Smooth muscle cell of the brain vasculature (primary cell): ENCODE data around the gene ZNF513.

Experiments
- DNase-seq: peaks from one replicate; pipeline ENCODE4 v3.0.0-alpha.2; 2012; ENCODE audit warnings: low read depth, low spot score

Gene ZNF513

DNA sequence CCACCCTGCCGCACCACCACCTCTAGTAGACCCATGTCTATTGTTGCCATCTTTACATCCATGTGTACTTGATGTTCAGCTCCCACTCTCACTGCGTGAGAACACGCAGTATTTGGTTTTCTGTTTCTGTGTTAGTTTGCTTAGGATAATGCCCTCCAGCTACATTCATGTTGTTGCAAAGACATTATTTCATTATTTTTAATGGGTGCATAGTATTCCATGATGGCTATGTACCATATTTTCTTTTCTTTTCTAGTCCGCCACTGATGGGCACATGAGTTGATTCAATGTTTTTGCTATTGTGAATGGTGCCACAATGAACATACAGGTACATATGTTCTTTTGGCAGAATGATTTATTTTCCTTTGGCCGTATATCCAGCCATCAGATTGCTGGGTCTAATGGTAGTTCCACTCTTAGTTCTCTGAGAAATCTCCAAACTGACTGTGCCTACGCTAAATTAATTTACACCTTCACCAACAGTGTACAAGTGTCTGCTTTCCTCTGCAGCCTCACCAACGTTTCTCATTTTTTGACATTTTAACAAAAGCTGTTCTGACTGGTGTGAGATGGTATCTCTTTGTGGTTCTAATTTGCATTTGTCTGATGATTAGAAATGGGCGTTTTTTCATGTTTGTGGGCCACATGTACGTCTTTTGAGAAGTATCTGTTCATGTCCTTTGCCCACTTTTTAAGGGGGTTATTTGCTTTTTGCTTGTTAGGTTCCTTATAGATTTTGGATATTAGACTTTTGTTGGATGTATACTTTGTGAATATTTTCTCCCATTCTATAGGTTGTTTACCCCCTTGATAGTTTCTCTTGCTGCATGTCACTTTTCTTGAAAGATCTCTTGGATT lies 10.5 kb upstream of the ZNF513 start:
- DNase-seq: no peak

DNA sequence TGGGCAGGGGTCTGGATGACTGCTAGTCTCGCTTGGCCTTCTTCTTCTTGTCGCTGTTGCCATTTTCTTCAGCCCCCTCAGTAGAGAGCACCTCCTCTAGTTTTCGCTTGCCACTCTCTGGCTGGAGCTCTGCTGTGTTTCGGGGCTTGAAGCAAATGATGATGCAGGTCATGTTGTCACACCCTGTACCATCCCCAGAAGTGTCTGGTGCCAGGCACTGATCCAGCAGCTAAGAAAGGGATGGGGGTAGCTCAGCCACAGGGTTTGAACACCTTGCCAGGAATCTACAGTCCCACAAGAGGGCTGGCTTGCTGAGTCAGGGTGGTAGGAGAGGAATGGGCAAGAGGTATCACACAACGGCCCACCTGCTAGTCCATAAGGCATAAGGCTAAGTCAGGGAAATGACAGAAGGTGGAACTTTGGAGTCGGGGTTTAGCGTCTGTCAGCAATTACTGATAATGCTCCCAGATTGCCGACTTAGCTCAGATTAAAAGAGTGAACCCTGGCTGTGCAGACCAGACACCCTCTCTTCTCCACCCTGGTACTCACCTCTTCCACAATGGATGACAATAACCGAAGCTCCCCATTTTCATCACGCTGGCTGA lies 1.1 kb upstream of the ZNF513 start:
- no peak for DNase-seq

DNA sequence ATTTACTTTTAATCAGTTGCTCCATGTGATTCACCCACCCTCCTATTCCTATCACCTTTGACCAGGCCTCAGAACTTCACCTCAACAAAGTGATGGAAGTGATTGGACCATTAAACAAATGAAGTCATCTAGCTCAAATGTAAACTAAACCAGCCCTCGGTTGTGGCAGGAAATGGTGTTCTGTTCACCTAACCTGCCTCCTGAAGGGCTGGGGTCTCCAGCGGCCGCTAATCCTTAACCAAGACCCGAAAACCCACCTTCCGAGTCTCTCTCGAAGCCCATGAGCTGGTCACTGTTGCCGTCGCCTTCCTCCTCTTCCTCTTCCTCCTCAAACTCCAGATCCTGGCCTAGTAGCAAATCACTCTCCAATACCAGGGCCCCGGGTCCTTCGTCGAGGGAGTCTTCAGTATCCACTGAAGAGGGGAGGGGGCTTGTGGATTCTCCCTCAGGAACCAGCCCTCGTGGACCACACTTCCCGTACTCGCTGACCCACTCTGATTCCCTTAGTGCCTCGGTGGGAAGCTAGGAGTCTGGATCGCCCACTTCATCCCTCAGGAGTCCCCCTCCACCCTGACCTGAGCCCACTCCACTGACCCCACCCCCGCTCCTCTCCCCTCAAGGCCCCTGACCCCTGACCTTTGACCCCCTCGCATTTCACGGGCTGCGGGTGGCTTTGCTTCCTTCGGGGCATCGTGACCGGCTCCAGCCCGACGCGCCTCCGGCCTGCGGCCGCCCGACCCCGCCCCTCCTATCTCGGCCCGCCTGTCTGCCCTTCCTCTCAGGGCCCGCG lies 503 bp downstream of the ZNF513 start:
- no peak for DNase-seq

DNA sequence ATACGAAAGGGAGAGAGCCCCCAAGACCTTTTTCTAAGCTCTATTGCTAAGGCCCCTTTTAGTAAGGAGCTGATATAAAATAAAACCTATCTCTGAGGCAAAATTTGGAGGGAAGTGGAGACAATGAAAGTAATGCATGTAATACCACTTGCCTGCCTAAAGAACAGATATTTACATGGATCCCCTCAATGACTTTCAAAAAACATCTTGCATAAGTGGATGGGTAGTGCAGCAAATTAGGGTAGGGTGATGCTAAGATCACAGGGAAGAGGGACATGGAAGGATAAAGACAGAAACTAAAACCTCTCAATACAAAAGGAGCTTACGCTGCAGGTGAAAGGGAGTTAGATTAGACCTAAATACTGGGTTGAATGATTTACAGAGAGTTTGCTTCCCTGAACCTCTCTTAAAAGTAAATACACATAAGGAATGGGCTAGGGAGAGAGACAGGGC lies 1.1 kb downstream of the ZNF513 start:
- no peak for DNase-seq

DNA sequence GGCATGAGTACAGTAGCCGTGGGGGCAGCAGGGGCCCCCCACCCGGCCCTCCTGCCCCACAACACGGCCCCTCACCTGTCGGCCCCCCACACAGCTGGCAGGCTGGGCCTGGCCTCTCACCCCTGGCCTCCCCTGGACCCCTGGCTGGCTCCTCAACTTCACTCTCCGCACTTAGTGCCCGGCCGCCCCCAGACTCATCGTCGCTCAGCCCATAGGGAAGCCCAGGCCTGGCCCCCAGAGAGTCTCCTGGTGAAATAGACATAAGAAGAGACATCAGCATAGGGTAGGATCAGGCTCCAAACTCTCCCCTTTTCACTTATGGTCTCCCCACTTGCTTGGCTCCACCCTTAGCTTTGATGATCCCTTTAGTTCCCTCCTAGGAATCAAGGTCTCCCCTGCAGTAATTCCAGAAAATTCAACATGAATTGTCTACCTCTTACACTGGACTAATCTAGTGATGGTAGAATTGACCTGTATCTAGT lies 1.7 kb downstream of the ZNF513 start:
- no peak for DNase-seq

DNA sequence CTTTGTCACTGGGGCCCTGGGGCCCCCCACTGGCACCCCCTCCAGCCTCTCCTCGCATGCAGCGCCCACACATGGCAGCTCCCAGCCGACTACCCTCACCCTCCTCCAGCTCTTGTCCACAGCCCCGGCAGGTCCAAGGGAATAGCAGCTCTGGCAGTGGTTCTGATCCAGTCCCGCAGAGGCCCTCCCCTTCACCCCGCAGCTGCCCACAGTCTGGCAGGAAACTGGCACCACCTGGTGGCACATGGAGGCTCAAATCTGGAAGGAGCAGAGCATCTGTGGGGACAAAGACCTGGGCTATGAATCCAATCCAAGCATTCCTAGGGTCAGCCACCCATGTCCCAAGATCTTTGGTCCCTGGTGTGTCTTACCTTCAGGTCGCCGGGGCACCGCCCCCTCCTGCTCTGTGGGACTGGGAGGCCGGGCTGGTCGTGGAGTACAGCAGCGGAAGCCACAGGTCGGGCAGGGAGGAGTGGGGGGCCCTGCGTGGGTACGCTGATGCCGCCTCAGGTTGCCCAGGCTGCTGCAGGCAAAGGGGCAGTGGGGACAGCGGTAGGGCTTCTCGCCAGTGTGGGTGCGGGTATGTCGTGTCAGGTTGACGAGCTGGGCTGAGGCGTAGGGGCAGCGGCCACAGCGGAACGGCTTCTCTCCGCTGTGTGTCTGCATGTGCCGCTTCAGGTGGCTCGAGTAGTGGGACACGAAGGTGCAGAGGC lies 2.3 kb downstream of the ZNF513 start:
- no peak for DNase-seq

DNA sequence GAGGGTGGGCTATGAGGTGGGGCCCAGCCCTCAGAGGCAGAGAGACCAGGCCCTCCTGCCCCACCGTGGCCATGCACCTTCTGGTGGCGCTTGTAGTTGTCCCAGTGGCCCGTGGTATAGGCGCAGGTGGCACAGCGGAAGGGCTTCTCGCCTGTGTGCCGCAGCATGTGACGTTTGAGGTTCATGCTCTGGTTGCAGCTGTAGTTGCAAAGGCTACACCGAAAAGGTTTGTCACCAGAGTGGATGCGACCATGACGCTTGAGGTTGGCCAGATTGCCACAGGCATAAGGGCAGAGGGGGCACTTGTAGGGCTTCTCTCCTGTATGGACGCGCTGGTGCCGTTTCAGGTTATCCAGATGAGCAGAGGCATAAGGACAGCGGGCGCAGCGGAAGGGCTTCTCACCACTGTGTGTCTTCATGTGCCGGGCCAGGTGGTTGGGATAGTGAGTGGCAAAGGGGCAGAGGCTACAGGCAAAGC lies 2.9 kb downstream of the ZNF513 start:
- DNase-seq: no peak

DNA sequence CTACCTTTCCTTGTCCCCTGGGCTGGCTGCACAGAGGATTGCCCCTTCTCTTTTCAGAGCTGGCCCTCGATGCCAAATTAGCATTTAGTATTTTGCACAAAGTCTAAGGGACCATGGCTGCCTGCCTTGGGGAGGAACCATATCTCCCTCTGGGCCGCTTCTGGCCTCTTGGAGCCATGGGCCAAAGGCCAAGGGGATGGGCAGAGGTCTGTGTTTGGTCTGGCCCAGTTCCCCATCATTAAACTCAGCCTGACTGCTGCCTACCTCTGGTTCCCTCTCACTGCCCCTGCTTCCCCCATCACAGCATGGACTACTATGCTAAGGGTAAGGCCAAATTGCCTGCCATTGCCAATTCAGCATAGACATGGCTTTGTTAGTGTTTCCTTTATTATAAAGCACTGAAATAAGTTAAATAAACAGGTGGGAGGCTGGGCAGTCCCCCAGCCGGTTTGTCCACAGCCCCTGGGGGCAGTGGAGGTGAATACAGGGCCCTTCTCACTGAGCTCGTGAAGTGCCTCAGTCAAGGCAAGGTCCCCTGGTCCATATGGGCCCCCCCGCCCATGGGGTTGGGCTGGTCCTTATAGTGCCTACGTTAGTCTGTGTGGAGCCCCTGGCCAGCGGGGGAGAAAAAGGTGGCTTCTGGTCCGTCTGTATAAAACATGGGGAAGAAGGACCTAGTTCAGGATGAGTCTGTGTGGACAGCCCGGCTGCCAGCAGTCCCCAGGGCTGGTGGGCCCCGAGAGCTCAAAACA lies 3.5 kb downstream of the ZNF513 start:
- no peak for DNase-seq

DNA sequence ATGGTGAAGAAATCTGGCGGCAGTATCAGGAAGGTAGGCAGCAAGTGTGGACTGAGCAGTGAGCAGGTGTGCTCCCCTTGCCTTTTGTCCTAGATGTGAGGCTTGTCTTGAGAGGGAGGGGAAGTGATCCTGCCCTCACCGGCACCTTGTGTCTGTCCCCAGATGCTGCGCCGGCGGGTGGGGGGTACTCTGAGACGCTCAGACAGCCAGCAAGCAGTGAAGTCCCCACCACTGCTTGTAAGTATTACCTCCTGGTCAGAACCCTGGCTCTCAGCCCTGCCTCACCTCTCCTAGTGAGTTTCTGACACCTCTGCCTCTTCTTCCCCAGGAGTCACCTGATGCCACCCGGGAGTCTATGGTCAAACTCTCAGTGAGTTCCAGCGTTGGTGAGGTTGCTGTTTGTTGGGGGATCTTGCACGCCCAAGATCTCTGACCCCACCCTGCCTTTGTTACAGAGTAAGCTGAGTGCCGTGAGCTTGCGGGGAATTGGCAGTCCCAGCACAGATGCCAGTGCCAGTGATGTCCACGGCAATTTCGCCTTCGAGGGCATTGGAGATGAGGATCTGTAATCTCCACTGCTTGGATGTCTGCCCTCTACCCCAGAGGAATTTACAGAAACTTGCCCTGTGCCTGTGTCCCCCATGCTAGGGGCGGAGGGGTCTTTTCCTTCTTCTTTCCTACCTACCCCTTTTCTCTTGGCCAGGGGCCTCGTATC lies 4.2 kb downstream of the ZNF513 start:
- DNase-seq: no peak

DNA sequence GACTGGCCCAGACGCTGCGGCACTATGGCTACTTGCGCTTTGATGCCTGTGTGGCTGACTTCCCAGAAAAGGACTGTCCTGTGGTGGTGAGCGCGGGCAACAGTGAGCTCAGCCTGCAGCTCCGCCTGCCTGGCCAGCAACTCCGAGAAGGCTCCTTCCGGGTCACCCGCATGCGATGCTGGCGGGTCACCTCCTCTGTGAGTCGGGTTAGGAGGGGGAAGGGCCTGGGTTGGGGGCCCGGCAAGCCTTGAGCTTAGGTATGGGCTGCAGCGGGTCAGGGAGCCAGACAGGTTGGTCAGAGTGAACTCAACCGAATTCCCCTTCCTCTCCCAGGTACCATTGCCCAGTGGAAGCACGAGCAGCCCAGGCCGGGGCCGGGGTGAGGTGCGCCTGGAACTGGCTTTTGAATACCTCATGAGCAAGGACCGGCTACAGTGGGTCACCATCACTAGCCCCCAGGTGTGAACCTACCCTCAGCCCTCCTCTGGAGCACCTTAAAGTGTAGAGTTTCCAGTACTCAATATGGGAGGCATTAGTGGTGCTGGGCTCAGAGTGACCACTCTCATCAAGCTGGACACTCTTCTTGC lies 4.9 kb downstream of the ZNF513 start:
- no peak for DNase-seq

DNA sequence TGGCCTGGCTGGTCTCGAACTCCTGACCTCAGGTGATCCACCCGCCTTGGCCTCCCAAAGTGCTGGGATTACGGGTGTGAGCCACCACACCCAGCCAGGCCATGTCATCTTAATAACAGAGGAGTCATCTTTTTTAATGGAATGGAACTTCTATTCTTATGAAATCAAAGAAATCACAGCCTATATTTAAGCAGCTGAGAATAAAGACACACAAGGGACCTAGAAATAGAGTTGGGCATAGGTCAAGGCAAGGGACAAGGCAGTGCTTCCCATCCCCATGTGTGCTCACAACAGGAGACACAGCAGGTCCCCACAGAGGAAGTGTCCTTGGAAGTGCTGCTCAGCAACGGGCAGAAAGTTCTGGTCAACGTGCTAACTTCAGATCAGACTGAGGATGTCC lies 7.0 kb downstream of the ZNF513 start:
- no peak for DNase-seq

DNA sequence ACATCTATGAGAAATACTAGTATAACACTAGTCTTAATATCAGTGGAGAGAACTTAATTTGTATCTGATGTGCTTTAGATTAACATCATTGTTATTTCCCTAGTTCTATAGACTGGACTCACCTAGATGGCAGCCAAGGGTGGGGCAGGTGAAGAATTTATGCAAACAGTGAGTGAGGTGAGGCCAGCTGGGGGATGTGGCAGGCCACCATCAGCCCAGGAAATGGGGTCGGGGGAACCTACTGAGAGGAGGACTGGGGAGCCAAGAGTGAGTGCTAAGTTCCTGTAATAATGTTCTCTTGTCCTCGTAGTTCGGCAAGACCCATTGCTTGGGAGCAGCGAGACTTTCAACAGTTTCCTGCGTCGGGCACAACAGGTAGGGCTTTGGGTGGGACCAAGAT lies 7.6 kb downstream of the ZNF513 start:
- DNase-seq: no peak

DNA sequence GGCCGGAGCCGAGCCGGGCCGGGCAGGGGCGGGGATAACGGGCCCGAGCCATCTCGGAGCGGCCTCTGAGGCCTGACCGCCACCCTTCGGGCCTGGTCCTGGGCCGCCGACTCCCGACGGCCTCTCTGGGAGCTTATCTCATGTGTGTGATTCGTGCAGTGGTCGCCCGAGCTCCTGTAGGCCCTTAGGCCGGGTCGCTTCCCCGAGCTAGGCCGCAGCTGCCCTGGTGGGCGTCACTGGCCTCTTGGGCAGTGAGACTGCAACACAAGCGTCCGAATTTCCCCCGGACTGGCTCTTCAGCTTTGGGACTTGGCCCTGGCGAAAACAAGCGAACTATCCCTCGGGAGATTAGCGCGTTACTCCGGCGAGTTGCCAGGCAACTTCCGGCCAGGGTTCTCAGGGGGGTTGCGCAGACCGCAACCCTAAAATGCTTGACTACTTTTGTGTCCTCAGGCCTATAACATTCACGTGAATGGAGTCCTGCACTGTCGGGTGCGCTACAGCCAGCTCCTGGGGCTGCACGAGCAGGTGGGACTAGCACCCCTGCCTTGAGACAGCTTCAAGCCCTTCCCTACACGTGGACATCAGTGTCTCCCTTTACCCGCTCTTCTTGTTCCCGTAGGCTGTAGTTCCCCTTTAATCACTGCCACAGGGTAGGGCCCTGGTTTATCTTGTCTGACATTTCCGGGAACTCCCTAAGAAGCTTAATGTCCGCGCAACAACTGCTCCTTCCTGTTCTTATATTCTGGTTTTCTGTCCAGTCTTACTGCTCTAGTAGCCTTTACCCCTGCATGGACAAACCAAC lies 9.5 kb downstream of the ZNF513 start:
- DNase-seq: no peak

DNA sequence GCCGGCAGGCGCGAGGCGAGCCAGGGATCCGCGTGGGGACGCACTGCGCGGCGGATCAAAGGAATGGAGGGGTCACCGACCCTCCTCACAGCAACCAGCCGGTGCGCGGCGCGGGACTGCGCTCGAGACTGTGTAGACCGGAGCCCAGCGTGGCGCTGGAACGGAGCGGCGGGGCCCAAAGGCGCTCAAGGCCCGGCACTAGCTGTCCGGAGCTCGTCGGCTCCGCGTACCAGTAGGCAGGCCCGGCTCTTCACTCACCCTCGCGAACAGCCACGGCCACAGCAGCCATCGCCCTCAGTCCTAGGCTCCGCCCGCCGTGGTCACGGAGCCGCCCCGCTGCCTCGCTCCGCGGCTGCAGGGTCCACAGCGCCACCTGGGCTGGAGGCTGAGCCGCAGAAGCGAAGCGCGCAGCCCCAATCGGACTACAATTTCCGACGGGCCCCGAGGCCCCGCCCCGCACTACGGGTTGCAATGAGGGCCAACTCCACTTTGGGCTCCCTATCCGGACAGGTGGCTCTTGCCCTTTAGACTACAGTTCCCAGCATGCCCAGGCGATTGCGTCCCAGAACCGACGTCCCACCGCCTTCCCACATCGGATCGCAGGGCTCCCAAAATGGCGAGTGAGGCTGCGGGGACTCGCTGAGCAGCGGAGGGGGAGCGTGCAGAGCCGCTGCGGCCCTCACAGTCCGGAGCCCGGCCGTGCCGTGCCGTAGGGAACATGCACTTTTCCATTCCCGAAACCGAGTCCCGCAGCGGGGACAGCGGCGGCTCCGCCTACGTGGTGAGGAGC lies 10.3 kb downstream of the ZNF513 start, which contains the start of the genes EIF2B4 and SNX17:
Gene EIF2B4 (minus strand): TSS at position 313 of the 790 bp plus-strand sequence. CDS start 24 bp downstream, at position 289.
Gene SNX17 (plus strand): TSS at position 591 of the 790 bp plus-strand sequence. CDS start 128 bp downstream, at position 719.
- DNase-seq: peak; percentile 98

DNA sequence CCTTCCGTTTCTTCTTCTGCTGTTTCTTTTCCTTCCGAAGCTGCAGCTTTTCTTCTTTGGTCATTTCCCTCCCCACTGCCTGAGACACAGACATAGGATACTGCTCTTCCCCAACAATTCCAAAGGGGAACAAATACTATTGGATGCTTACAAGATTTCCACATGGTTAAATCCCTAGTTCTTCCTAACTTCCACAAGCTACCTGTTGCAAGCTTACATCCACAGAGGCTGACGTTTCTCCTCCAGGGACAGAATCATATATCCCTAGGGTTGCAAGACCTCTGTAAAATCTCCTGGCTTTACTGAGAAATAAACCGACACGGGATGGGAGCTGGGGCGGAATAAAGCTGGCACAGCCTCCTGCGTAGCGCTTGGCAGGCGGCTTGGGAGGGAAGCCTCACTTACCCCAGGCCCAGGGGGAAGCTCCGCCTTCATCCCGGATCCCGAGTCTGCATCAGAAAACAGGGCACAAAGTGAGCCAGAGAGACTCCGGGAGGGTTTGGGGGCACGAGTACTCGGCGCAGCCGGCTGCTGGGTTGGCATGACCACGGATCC lies 11.0 kb downstream of the ZNF513 start:
- DNase-seq: no peak

DNA sequence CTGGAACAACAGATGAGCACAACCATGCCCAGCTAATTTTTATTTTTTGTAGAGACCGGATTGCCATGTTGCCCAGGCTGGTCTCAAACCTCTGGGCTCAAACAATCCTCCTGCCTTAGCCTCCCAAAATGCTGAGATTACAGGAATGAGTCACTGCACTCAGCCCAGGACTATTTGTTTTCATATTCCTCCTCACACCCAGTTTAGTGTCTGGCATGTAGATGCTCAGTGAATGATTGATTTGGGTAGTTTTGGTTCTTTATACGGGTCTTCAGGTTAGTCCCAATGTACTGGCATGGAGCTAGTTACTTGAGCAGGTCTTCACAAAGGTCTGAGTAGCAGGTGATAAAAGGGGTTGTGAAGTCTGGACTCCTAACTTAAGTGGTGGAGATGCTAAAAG lies 16.6 kb downstream of the ZNF513 start:
- DNase-seq: no peak

DNA sequence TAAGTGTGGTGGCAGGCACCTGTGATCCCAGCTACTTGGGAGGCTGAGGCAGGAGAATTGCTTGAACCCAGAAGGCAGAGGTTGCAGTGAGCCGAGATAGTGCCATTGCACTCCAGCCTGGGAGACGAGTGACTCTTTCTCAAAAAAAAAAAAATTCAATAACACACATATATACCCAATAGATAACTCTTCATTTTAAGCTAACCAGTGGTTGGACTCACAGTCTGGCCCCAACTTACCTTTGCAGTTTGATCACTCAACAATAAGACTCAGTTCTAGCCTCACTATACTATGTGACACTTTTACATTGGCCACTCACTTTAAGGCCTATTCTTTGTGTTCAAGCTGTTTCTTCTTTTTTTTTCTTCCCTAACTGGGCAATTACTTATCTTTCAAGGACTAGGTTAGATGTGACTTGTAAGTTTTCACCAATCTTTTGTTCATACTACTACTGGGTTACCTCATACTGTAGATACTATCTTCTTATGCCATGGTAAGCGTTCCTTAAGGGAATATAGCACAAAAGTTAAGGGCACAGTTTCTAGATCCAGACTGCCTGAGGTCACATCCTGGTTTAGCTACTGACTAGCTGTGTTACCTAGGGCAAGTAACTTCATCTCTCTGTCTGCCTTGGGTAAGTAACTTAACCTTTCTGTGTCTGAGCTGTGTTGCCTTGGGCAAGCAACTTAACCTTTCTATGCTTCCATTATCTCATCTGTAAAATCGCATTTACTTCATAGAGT lies 17.7 kb downstream of the ZNF513 start:
- no peak for DNase-seq
